ENCODE results near the gene C7orf57.

C7orf57 gene

DNA sequence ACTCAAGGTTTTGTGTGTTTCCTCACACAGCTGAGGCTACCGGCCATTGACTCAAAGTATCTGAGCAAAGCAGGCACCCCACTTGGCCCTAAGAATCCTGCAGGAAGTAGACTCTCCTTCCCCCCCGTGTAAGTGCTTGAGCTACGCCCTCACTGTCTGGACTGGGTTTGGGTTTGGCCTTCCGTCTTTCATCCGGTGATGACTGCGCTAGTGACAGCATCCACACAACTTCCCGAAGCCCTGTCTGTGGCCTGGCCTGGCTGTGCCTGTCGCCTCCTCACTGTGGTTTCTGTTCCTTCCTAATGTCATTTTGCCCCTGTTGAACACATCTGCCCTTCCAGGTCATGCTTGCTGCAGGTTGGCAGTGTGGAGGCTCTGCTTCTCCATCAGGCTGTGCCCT is 14.5 kb downstream of the C7orf57 start:
- no peak overlapping the region for H3K9ac ChIP-seq (ENCODE audit: low read length)
- H3K27me3 ChIP-seq (ENCODE audit: control insufficient read depth in 1 of 2, insufficient read depth in 1 of 2, low read length in 2 of 2), result peaks cover 0 to 8% of the 10 kb centered on the region in 2 experiments
- H2BK12ac ChIP-seq (ENCODE audit: low read length in 2 of 2), result no peak overlapping the region
- H3K23ac ChIP-seq (ENCODE audit: low read length in 2 of 2), result no peak overlapping the region
- H4K91ac ChIP-seq (ENCODE audit: low read length), result peak overlapping the region; percentile 18
- H3K79me1 ChIP-seq (replicated peaks; ENCODE audit: low read length, poor library complexity, severe bottlenecking), result no peaks in the 10 kb centered on the region
- H3K4me3 ChIP-seq (ENCODE audit: insufficient read depth in 1 of 2, low read depth in 1 of 2, low read length in 2 of 2), result no peak overlapping the region
- WGBS, result 83% methylated on average over 8 of the region's 8 CpGs
- no peak overlapping the region for H3K4me2 ChIP-seq (ENCODE audit: low read length, poor library complexity, severe bottlenecking)
- no peak for DNase-seq
- no peak overlapping the region for H2AFZ ChIP-seq (ENCODE audit: low read depth, low read length)
- peak overlapping the region in 1 of 2 experiments; percentile 2 for H3K4ac ChIP-seq (ENCODE audit: low read depth in 1 of 2, low read length in 2 of 2)
- no peak overlapping the region for H3K14ac ChIP-seq (ENCODE audit: low read length in 2 of 2)
- no peaks in the 10 kb centered on the region for H3K9me3 ChIP-seq (ENCODE audit: control insufficient read depth, low read length)
- no peak overlapping the region for H3K18ac ChIP-seq (ENCODE audit: low read depth in 1 of 2, low read length in 2 of 2)
- peaks cover 2% of the 10 kb centered on the region for H3K4me1 ChIP-seq (ENCODE audit: control insufficient read depth, insufficient read depth, low read depth, low read length)
- no peak overlapping the region for H2BK5ac ChIP-seq (ENCODE audit: low read depth, low read length, poor library complexity, severe bottlenecking)
- H2AK5ac ChIP-seq (ENCODE audit: low read length, severe bottlenecking), result no peak overlapping the region
- no peaks in the 10 kb centered on the region for H3K36me3 ChIP-seq (ENCODE audit: control insufficient read depth in 1 of 2, insufficient read depth in 2 of 2, low read depth in 1 of 2, low read length in 2 of 2)
- H4K8ac ChIP-seq (ENCODE audit: low read length), result no peak overlapping the region
- H3K27ac ChIP-seq (ENCODE audit: low read length, poor library complexity, severe bottlenecking), result no peak overlapping the region
- H2BK120ac ChIP-seq (ENCODE audit: low read depth, low read length), result no peak overlapping the region
- H2BK15ac ChIP-seq (ENCODE audit: low read depth, poor library complexity, severe bottlenecking), result no peak overlapping the region

GRCh38 chr7:48052748-48053147 is 17.4 kb downstream of the C7orf57 start:
- Histone ChIP-seq H4K8ac (ENCODE audit: low read length) (no peak overlapping the region), H3K4me2 (ENCODE audit: low read length, poor library complexity, severe bottlenecking) (no peak overlapping the region), H3K79me1 (replicated peaks; ENCODE audit: low read length, poor library complexity, severe bottlenecking) (no peaks in the 10 kb centered on the region), H4K91ac (ENCODE audit: low read length) (no peak overlapping the region), H3K18ac (ENCODE audit: low read depth in 1 of 2, low read length in 2 of 2) (no peak overlapping the region), H2BK15ac (ENCODE audit: low read depth, poor library complexity, severe bottlenecking) (no peak overlapping the region), H3K9me3 (ENCODE audit: control insufficient read depth, low read length) (peaks cover 16% of the 10 kb centered on the region), H3K27me3 (ENCODE audit: control insufficient read depth in 1 of 2, insufficient read depth in 1 of 2, low read length in 2 of 2) (no peaks in the 10 kb centered on the region), H3K4me1 (ENCODE audit: control insufficient read depth, insufficient read depth, low read depth, low read length) (peaks cover 2% of the 10 kb centered on the region), H2AFZ (ENCODE audit: low read depth, low read length) (no peak overlapping the region), H3K36me3 (ENCODE audit: control insufficient read depth in 1 of 2, insufficient read depth in 2 of 2, low read depth in 1 of 2, low read length in 2 of 2) (no peaks in the 10 kb centered on the region), H2BK12ac (ENCODE audit: low read length in 2 of 2) (no peak overlapping the region), H3K27ac (ENCODE audit: low read length, poor library complexity, severe bottlenecking) (no peak overlapping the region), H3K4ac (ENCODE audit: low read depth in 1 of 2, low read length in 2 of 2) (no peak overlapping the region), H3K4me3 (ENCODE audit: insufficient read depth in 1 of 2, low read depth in 1 of 2, low read length in 2 of 2) (no peak overlapping the region), H2BK120ac (ENCODE audit: low read depth, low read length) (no peak overlapping the region), H3K14ac (ENCODE audit: low read length in 2 of 2) (no peak overlapping the region), H2AK5ac (ENCODE audit: low read length, severe bottlenecking) (no peak overlapping the region), H2BK5ac (ENCODE audit: low read depth, low read length, poor library complexity, severe bottlenecking) (no peak overlapping the region), H3K23ac (ENCODE audit: low read length in 2 of 2) (no peak overlapping the region), H3K9ac (ENCODE audit: low read length) (no peak overlapping the region)
- DNase-seq, result peak; percentile 59
- 62% methylated on average over 4 of the region's 8 CpGs for WGBS

DNA sequence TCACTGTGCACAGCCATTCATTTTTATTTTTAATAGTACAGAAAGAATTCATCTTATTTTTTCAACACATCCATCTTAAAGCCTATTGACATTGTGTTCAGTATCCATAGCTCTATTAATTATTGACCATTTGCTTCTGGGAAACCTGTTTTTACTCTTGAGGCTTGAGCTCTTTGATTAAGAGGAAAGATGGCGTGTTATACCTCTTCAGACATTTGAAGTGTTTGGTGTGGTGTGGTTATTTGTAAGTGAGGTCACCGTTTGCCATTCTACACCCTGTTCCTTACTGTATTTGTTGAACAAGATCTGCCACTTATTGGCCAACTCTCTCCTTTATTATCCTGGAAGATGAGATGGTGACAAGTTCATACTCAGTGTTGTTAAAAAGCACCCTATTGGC is 18.4 kb downstream of the C7orf57 start:
- 89% methylated on average over 1 of the region's 2 CpGs for WGBS
- no peak overlapping the region for H3K4me2 ChIP-seq (ENCODE audit: low read length, poor library complexity, severe bottlenecking)
- no peak overlapping the region for H3K4me3 ChIP-seq (ENCODE audit: insufficient read depth in 1 of 2, low read depth in 1 of 2, low read length in 2 of 2)

GRCh38 chr7:48058990-48059389 is 23.6 kb downstream of the C7orf57 start:
- H3K14ac ChIP-seq (ENCODE audit: low read length in 2 of 2), result no peak overlapping the region
- H3K27ac ChIP-seq (ENCODE audit: low read length, poor library complexity, severe bottlenecking), result no peak overlapping the region
- H4K91ac ChIP-seq (ENCODE audit: low read length), result no peak overlapping the region
- H2AFZ ChIP-seq (ENCODE audit: low read depth, low read length), result no peak overlapping the region
- H3K9ac ChIP-seq (ENCODE audit: low read length), result no peak overlapping the region
- no peaks in the 10 kb centered on the region for H3K36me3 ChIP-seq (ENCODE audit: control insufficient read depth in 1 of 2, insufficient read depth in 2 of 2, low read depth in 1 of 2, low read length in 2 of 2)
- no peak overlapping the region for H3K23ac ChIP-seq (ENCODE audit: low read length in 2 of 2)
- no peak overlapping the region for H2BK15ac ChIP-seq (ENCODE audit: low read depth, poor library complexity, severe bottlenecking)
- no peak overlapping the region for H2BK5ac ChIP-seq (ENCODE audit: low read depth, low read length, poor library complexity, severe bottlenecking)
- no peak overlapping the region for H2BK120ac ChIP-seq (ENCODE audit: low read depth, low read length)
- H3K4me1 ChIP-seq (ENCODE audit: control insufficient read depth, insufficient read depth, low read depth, low read length), result no peaks in the 10 kb centered on the region
- no peaks in the 10 kb centered on the region for H3K79me1 ChIP-seq (replicated peaks; ENCODE audit: low read length, poor library complexity, severe bottlenecking)
- no peak overlapping the region for H2AK5ac ChIP-seq (ENCODE audit: low read length, severe bottlenecking)
- no peak overlapping the region for H3K4me2 ChIP-seq (ENCODE audit: low read length, poor library complexity, severe bottlenecking)
- H3K27me3 ChIP-seq (ENCODE audit: control insufficient read depth in 1 of 2, insufficient read depth in 1 of 2, low read length in 2 of 2), result no peaks in the 10 kb centered on the region
- H3K4me3 ChIP-seq (ENCODE audit: insufficient read depth in 1 of 2, low read depth in 1 of 2, low read length in 2 of 2), result no peak overlapping the region
- peaks cover 27% of the 10 kb centered on the region for H3K9me3 ChIP-seq (ENCODE audit: control insufficient read depth, low read length)
- H3K18ac ChIP-seq (ENCODE audit: low read depth in 1 of 2, low read length in 2 of 2), result no peak overlapping the region
- no peak overlapping the region for H4K8ac ChIP-seq (ENCODE audit: low read length)
- no peak for DNase-seq
- H2BK12ac ChIP-seq (ENCODE audit: low read length in 2 of 2), result no peak overlapping the region
- no peak overlapping the region for H3K4ac ChIP-seq (ENCODE audit: low read depth in 1 of 2, low read length in 2 of 2)
- WGBS, result 95% methylated on average over 2 of the region's 2 CpGs

More for the DNA sequence above, 18.4 kb downstream of the C7orf57 start:
- H3K9me3 ChIP-seq (ENCODE audit: control insufficient read depth, low read length), result peaks cover 16% of the 10 kb centered on the region
- H3K4me1 ChIP-seq (ENCODE audit: control insufficient read depth, insufficient read depth, low read depth, low read length), result no peaks in the 10 kb centered on the region
- H2BK15ac ChIP-seq (ENCODE audit: low read depth, poor library complexity, severe bottlenecking), result no peak overlapping the region
- no peak overlapping the region for H2AK5ac ChIP-seq (ENCODE audit: low read length, severe bottlenecking)
- H3K36me3 ChIP-seq (ENCODE audit: control insufficient read depth in 1 of 2, insufficient read depth in 2 of 2, low read depth in 1 of 2, low read length in 2 of 2), result no peaks in the 10 kb centered on the region
- no peak for DNase-seq
- H2BK120ac ChIP-seq (ENCODE audit: low read depth, low read length), result no peak overlapping the region
- no peaks in the 10 kb centered on the region for H3K79me1 ChIP-seq (replicated peaks; ENCODE audit: low read length, poor library complexity, severe bottlenecking)
- H2BK12ac ChIP-seq (ENCODE audit: low read length in 2 of 2), result no peak overlapping the region
- no peak overlapping the region for H3K14ac ChIP-seq (ENCODE audit: low read length in 2 of 2)
- no peak overlapping the region for H3K23ac ChIP-seq (ENCODE audit: low read length in 2 of 2)
- H3K27ac ChIP-seq (ENCODE audit: low read length, poor library complexity, severe bottlenecking), result no peak overlapping the region
- H3K9ac ChIP-seq (ENCODE audit: low read length), result no peak overlapping the region
- H2BK5ac ChIP-seq (ENCODE audit: low read depth, low read length, poor library complexity, severe bottlenecking), result no peak overlapping the region
- H3K18ac ChIP-seq (ENCODE audit: low read depth in 1 of 2, low read length in 2 of 2), result no peak overlapping the region
- H4K8ac ChIP-seq (ENCODE audit: low read length), result no peak overlapping the region
- no peaks in the 10 kb centered on the region for H3K27me3 ChIP-seq (ENCODE audit: control insufficient read depth in 1 of 2, insufficient read depth in 1 of 2, low read length in 2 of 2)
- no peak overlapping the region for H4K91ac ChIP-seq (ENCODE audit: low read length)
- no peak overlapping the region for H2AFZ ChIP-seq (ENCODE audit: low read depth, low read length)
- H3K4ac ChIP-seq (ENCODE audit: low read depth in 1 of 2, low read length in 2 of 2), result no peak overlapping the region
